GM18951 (cell line): ENCODE data around the gene ZNF775.
"Not testable (repeated sequence)": the region's sequence is repeated elsewhere in the genome, so short reads cannot be mapped to it uniquely, and the experiment has no call there.

ENCODE experiments used
- POLR2A ChIP-seq: IDR thresholded peaks from 4 replicates; pipeline ENCODE4 v1.6.1; 2011; ENCODE audit warnings: mild to moderate bottlenecking; ENCODE audit not compliant: insufficient read length, insufficient read depth; ENCODE audit errors: extremely low read depth
- in situ Hi-C: fragments of 300-500 bp; cut with MboI; formaldehyde crosslinking; loops from one replicate; pipeline ENCODE4 v1.12.0; 2022; ENCODE audit warnings: low sequenced_read_pairs, mixed read lengths, inconsistent platforms; ENCODE audit not compliant: unreplicated experiment

Gene ZNF775

DNA sequence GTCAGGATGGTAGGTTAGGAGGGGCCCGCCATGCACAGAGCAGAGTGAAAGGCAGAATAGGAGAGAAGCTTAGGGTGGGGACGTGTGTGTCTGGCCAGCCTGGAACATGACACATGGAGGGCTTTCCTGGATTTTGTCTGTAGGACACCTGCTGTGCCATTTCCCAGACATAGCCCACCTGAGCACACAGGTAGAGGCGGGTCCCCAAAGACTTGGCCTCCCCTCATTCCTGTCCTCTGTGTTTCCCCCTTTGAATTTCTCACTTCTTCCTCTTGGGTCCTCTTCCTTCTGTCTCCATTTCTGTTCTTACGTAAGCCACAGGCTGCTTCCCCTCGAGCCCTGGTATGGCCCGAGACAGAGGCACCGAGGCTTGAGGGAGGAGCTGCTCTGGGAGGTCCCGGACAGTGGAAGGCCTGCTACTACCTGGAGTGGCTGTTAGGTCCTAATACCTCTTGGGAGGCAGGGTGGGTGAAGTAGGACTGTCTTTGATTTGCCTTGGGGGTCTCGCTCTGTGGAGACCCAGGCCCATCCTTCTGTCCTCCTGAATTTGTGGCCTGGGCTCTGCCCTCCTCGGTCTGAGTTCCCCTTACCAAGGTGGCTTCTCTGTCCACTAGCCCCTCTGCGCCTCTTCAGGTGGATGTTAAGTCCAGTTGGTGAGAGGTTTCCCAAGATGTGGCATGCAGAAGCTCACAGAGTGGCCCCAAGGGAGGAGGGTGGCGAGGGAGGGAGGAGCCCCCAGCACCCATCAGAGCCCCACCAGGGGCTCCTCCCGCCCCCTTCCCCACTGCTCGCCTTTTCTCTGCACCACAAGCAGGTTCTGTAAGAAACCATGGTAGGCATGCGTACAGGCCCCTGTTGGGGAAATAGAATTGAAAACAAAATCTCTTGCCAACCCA is 5.5 kb downstream of the ZNF775 start:
- no peak for TF ChIP-seq POLR2A
- in situ Hi-C loops, result no loop called here

DNA sequence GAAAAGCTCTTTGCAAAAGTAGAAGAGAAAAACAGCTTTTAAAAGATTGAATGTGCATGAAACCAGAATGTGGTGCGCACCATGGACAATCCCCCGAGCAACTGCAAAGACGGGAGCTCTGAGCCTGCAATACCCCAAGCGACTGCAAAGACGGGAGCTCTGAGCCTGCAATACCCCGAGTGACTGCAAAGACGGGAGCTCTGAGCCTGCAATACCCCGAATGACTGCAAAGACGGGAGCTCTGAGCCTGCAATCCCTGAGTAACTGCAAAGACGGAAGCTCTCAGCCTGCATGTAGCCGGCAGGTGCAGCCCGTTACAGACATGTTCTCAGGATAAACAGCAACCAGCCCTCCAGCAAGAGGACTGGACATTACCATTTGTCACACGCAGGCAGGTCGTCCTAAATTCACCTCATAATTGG is 6.2 kb downstream of the ZNF775 start:
- no peak for TF ChIP-seq POLR2A
- in situ Hi-C loops, result no loop called here

DNA sequence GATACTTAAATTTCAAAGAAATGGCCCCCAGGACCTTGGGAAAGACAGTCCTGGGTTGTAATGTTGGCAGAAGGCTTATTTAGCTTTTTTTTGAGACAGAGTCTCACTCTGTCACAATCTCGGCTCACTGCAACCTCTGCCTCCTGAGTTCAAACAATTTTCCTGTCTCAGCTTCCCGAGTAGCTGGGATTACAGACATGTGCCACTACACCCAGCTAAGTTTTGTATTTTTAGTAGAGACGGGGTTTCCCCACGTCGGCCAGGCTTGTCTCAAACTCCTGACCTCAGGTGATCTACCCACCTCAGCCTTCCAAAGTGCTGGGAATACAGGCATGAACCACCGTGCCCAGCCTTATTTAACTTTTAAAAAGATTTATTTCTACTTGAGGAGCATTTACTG is 6.8 kb downstream of the ZNF775 start:
- in situ Hi-C loops, result not testable (repeated sequence)

- in situ Hi-C loops, result no loop called here
- TF ChIP-seq POLR2A, result no peak
Observed at GRCh38 chr7:150388306-150388705, 9.2 kb downstream of the ZNF775 start.

GRCh38 chr7:150388709-150389531 is 9.8 kb downstream of the ZNF775 start:
- no peak for TF ChIP-seq POLR2A
- in situ Hi-C loops, result no loop called here

DNA sequence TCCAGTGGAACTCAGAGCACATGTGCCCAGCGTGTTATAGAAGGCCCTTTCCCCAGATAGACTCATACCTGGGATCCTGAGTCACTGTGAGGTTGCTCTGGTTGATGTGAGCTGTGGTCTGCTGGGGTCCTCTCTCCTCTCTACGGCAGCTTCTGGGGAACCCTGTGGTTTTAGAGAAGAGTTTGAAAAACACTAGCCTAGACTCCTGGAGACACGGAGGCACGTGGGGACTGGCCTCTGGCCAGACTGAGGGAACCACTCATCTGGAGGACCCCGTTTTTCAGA is 10.3 kb downstream of the ZNF775 start:
- in situ Hi-C loops, result no loop called here
- no peak for TF ChIP-seq POLR2A

GRCh38 chr7:150390205-150390604 is 11.1 kb downstream of the ZNF775 start:
- TF ChIP-seq POLR2A, result no peak

GRCh38 chr7:150393325-150393724 is 14.2 kb downstream of the ZNF775 start:
- in situ Hi-C loops, result no loop called here
- TF ChIP-seq POLR2A, result no peak

More at GRCh38 chr7:150390205-150390604, 11.1 kb downstream of the ZNF775 start:
- in situ Hi-C loops, result no loop called here

DNA sequence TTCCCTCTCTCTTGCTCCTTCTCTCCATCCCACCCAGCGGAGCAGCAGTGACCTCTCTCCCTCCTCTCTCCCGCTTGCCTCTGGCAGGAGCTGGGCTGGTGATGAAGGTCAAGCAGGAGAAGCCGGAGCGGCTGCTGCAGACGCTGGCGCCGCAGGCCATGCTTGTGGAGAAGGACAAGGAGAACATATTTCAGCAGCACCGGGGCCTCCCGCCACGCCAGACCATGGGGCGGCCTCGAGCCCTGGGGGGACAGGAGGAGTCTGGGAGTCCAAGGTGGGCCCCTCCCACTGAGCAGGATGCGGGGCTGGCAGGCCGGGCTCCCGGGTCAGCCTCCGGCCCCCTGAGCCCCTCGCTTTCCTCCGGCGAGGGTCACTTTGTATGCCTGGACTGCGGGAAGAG is 17.3 kb downstream of the ZNF775 start:
- TF ChIP-seq POLR2A, result no peak
- in situ Hi-C loops, result no loop called here

DNA sequence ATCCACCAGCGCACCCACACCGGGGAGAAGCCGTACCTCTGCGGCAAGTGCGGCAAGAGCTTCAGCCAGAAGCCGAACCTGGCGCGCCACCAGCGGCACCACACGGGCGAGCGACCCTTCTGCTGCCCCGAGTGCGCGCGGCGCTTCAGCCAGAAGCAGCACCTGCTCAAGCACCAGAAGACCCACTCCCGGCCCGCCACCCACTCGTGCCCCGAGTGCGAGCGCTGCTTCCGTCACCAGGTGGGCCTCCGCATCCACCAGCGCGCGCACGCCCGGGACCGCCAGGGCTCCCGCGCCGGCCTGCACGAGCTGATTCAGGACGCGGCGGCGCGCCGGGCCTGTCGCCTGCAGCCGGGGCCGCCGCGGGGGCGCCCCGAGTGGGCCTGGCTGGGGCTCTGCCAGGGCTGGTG is 17.7 kb downstream of the ZNF775 start:
- in situ Hi-C loops, result no loop called here

DNA sequence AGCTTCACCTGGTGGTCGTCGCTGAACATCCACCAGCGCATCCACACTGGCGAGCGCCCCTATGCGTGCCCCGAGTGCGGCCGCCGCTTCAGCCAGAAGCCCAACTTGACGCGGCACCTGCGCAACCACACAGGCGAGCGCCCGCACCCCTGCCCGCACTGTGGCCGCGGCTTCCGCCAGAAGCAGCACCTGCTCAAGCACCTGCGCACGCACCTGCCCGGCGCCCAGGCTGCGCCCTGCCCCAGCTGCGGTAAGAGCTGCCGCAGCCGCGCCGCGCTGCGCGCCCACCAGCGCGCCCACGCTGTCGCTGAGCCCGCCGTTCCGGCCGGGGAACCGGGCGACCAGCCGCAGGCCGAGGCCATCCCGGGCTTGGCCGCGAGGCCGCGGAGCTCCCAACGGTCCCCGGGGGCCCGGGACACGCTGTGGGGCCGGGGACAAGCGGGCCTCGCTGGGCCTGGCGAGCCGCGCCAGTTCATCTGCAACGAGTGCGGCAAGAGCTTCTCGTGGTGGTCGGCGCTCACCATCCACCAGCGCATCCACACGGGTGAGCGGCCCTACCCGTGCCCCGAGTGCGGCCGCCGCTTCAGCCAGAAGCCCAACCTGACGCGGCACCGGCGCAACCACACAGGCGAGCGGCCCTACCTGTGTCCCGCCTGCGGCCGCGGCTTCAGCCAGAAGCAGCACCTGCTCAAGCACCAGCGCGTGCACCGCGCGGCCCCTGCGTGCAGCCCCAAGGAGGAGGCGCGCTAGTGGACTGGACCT is 18.4 kb downstream of the ZNF775 start:
- in situ Hi-C loops, result no loop called here
- no peak for TF ChIP-seq POLR2A

More for the DNA sequence above, 17.7 kb downstream of the ZNF775 start:
- TF ChIP-seq POLR2A, result no peak

GRCh38 chr7:150398108-150398964 is 19.2 kb downstream of the ZNF775 start:
- no peak for TF ChIP-seq POLR2A
- in situ Hi-C loops, result no loop called here
